GM23338 (cell line): ENCODE results near the gene ELFN1. TPM values are rescaled to one million over a fixed set of nuclear protein-coding genes. Genes with fewer than 3 reads are reported as not detected.

Experiments used
- ATAC-seq: fragments of 200-7000 bp; cut with Tn5 transposase; 3 replicates; pipeline ENCODE4 v1.9.1; 2020
- DNase-seq: peaks from one replicate; pipeline ENCODE4 v3.0.0-alpha.2; 2015; ENCODE audit warnings: low spot score
- H2AFZ ChIP-seq: fragments of 200-600 bp; sonication (generic); 2 replicates; pipeline ENCODE4 v1.8.0; 2016; ENCODE audit warnings: antibody characterized with exemption, mild to moderate bottlenecking, moderate library complexity
- H3F3A ChIP-seq: fragments of 200-600 bp; sonication (generic); replicated peaks from 2 replicates; pipeline ENCODE4 v1.8.0; 2017; ENCODE audit warnings: antibody characterized with exemption, mixed run types, low read depth
- H3K27ac ChIP-seq: fragments of 200-600 bp; sonication (generic); 2 replicates; pipeline ENCODE4 v1.6.1; 2016; ENCODE audit warnings: low read depth
- H3K27me3 ChIP-seq: fragments of 200-600 bp; sonication (generic); 2 replicates; pipeline ENCODE4 v1.8.0; 2016; ENCODE audit warnings: mild to moderate bottlenecking, mixed run types, moderate library complexity; ENCODE audit not compliant: insufficient read depth
- H3K36me3 ChIP-seq: fragments of 200-600 bp; sonication (generic); 2 replicates; pipeline ENCODE4 v1.8.0; 2016; ENCODE audit warnings: mild to moderate bottlenecking; ENCODE audit not compliant: insufficient read depth
- H3K4me1 ChIP-seq: fragments of 200-600 bp; sonication (generic); 2 replicates; pipeline ENCODE4 v1.8.0; 2016; ENCODE audit warnings: mild to moderate bottlenecking, moderate library complexity; ENCODE audit not compliant: insufficient read depth
- H3K4me2 ChIP-seq: fragments of 200-600 bp; sonication (generic); 2 replicates; pipeline ENCODE4 v1.7.1; 2017; ENCODE audit warnings: mixed run types
- H3K4me3 ChIP-seq: fragments of 200-600 bp; sonication (generic); 2 replicates; pipeline ENCODE4 v1.6.1; 2016; ENCODE audit warnings: mixed run types
- H3K79me2 ChIP-seq: fragments of 200-600 bp; sonication (generic); replicated peaks from 2 replicates; pipeline ENCODE4 v1.8.0; 2017; ENCODE audit warnings: mild to moderate bottlenecking; ENCODE audit not compliant: insufficient read depth
- H3K9me2 ChIP-seq: fragments of 200-600 bp; sonication (generic); 2 replicates; pipeline ENCODE4 v1.8.0; 2017; ENCODE audit not compliant: insufficient read depth
- H4K20me1 ChIP-seq: fragments of 200-600 bp; sonication (generic); replicated peaks from 2 replicates; pipeline ENCODE4 v1.8.0; 2017; ENCODE audit warnings: mild to moderate bottlenecking; ENCODE audit not compliant: insufficient read depth
- H3K27ac Mint-ChIP-seq: 2 replicates; pipeline ENCODE4 v1.8.0; 2020; ENCODE audit warnings: inconsistent platforms, mild to moderate bottlenecking, moderate library complexity, mixed read lengths
- H3K27me3 Mint-ChIP-seq: 3 replicates; pipeline ENCODE4 v1.8.0; 2022; ENCODE audit warnings: low read depth, mild to moderate bottlenecking, moderate library complexity, mixed read lengths, inconsistent platforms; ENCODE audit not compliant: insufficient read depth, poor library complexity
- H3K36me3 Mint-ChIP-seq: 3 replicates; pipeline ENCODE4 v1.8.0; 2021; ENCODE audit warnings: low read depth, mild to moderate bottlenecking, inconsistent platforms, moderate library complexity, mixed read lengths
- H3K4me1 Mint-ChIP-seq: 3 replicates; pipeline ENCODE4 v1.8.0; 2020; ENCODE audit warnings: mild to moderate bottlenecking, inconsistent platforms, mixed read lengths
- H3K4me3 Mint-ChIP-seq: 3 replicates; pipeline ENCODE4 v1.8.0; 2021; ENCODE audit warnings: moderate library complexity, mild to moderate bottlenecking, inconsistent platforms, mixed read lengths
- H3K9me3 Mint-ChIP-seq: 3 replicates; pipeline ENCODE4 v1.8.0; 2020; ENCODE audit warnings: moderate library complexity, mild to moderate bottlenecking, inconsistent platforms, mixed read lengths
- ZNF114 ChIP-seq: fragments of 250-450 bp; sonication (Bioruptor Pico); IDR thresholded peaks from 2 replicates; pipeline ENCODE4 v1.5.0; 2020; ENCODE audit warnings: mild to moderate bottlenecking, moderate library complexity
- polyA plus RNA-seq: library from polyadenylated mRNA; unstranded; fragments of >200 nt; fragmentation: Nextera tagmentation; extraction: Ambion mirVana; gene quantifications from 2 replicates; pipeline ENCODE4 v1.2.1, GENCODE V29; 2016
- total RNA-seq: library from RNA; depleted of rRNA; stranded (reverse); fragments of >200 nt; shearing (Covaris generic); gene quantifications from 2 replicates; pipeline ENCODE4 v1.2.3, GENCODE V29; 2014; rRNA removed
- TF ChIP-seq, protein P1 (sequence below): fragments of 250-450 bp; sonication (Bioruptor Pico); IDR thresholded peaks from 2 replicates; pipeline ENCODE4 v1.5.0; 2020; ENCODE audit warnings: mild to moderate bottlenecking, moderate library complexity
- TF ChIP-seq, protein P2 (sequence below), 2 experiments: fragments of 200-600 bp in 1 of 2; sonication (generic) in 1 of 2; conservative IDR thresholded peaks; 2 replicates each; pipeline versions ENCODE4 v1.5.1 to v1.6.1; 2016 to 2017; ENCODE audit warnings: antibody characterized with exemption in 2 of 2, low read depth in 2 of 2, mild to moderate bottlenecking in 2 of 2, moderate library complexity in 1 of 2
- TF ChIP-seq, protein P3 (sequence below): IDR thresholded peaks from 2 replicates; pipeline ENCODE4 v1.6.1; 2016; ENCODE audit warnings: antibody characterized with exemption

ELFN1 gene
- total and polyA plus RNA-seq, 2 experiments from 2014 or later = 0.08 to 3.5 TPM

DNA sequence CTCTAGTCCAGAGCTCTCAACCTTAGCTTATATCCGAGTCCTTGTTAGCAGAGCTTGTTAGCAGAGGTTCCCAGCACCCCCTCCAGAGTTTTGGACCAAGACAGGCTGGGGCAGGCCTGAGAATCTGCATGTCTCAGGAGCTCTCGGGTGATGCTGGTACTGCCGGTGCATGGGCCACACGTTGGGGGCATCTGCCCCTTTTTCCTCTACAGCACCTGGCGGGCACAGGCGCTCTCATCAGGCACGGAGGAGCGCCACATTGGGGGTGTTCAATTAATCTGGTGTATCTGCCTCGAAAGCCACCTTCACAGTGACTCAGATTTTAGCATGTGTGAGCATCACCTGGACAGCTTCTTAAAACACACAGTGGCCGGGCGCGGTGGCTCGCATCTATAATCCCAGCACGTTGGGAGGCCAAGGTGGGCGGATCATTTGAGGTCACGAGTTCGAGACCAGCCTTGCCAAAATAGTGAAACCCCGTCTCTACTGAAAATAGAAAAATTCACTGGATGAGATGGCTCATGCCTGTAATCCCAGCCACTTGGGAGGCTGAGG lies 117.7 kb downstream of the ELFN1 start (continued):
- TF ChIP-seq, protein P1, sequence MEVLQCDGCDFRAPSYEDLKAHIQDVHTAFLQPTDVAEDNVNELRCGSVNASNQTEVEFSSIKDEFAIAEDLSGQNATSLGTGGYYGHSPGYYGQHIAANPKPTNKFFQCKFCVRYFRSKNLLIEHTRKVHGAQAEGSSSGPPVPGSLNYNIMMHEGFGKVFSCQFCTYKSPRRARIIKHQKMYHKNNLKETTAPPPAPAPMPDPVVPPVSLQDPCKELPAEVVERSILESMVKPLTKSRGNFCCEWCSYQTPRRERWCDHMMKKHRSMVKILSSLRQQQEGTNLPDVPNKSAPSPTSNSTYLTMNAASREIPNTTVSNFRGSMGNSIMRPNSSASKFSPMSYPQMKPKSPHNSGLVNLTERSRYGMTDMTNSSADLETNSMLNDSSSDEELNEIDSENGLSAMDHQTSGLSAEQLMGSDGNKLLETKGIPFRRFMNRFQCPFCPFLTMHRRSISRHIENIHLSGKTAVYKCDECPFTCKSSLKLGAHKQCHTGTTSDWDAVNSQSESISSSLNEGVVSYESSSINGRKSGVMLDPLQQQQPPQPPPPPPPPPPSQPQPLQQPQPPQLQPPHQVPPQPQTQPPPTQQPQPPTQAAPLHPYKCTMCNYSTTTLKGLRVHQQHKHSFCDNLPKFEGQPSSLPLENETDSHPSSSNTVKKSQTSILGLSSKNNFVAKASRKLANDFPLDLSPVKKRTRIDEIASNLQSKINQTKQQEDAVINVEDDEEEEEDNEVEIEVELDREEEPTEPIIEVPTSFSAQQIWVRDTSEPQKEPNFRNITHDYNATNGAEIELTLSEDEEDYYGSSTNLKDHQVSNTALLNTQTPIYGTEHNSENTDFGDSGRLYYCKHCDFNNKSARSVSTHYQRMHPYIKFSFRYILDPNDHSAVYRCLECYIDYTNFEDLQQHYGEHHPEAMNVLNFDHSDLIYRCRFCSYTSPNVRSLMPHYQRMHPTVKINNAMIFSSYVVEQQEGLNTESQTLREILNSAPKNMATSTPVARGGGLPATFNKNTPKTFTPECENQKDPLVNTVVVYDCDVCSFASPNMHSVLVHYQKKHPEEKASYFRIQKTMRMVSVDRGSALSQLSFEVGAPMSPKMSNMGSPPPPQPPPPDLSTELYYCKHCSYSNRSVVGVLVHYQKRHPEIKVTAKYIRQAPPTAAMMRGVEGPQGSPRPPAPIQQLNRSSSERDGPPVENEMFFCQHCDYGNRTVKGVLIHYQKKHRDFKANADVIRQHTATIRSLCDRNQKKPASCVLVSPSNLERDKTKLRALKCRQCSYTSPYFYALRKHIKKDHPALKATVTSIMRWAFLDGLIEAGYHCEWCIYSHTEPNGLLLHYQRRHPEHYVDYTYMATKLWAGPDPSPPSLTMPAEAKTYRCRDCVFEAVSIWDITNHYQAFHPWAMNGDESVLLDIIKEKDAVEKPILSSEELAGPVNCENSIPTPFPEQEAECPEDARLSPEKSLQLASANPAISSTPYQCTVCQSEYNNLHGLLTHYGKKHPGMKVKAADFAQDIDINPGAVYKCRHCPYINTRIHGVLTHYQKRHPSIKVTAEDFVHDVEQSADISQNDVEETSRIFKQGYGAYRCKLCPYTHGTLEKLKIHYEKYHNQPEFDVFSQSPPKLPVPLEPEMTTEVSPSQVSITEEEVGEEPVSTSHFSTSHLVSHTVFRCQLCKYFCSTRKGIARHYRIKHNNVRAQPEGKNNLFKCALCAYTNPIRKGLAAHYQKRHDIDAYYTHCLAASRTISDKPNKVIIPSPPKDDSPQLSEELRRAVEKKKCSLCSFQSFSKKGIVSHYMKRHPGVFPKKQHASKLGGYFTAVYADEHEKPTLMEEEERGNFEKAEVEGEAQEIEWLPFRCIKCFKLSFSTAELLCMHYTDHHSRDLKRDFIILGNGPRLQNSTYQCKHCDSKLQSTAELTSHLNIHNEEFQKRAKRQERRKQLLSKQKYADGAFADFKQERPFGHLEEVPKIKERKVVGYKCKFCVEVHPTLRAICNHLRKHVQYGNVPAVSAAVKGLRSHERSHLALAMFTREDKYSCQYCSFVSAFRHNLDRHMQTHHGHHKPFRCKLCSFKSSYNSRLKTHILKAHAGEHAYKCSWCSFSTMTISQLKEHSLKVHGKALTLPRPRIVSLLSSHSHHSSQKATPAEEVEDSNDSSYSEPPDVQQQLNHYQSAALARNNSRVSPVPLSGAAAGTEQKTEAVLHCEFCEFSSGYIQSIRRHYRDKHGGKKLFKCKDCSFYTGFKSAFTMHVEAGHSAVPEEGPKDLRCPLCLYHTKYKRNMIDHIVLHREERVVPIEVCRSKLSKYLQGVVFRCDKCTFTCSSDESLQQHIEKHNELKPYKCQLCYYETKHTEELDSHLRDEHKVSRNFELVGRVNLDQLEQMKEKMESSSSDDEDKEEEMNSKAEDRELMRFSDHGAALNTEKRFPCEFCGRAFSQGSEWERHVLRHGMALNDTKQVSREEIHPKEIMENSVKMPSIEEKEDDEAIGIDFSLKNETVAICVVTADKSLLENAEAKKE (CRISPR knock-in tag) = no peak
- TF ChIP-seq ZNF114 (CRISPR knock-in tag) = no peak

DNA sequence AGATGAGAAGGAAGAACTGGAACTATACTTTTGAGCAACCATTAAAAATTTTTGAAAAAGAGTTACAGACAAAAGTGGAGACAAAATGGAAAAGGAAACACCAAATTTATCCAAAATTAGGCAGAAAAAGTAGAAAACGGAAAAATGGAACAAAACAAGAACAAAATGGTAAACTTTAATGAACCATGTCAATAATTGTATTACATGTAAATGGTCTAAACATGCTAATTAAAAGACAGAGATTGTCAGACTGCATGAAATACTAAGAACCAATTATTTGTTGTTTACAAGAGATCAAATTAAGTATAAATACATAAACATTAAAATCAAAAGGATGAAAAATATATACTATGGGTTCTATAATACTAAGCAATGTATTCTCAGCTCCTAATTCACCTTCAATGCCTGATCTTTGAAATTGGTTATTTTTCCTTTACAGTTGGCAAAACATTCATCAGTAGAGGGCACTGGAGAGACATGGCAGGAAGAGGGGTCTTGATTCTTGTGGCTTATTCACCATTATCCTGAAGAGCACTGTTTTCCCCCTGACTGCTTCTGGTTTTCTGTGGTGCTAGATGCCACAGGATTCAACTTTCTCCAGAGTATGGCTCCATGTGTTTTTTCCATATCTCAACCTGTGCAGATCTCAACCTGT lies 124.9 kb downstream of the ELFN1 start:
- Mint-ChIP-seq H3K27ac (no peak overlapping the region), H3K36me3 (peaks cover 10% of the 10 kb centered on the region; the same call in 2 of the 3 replicates), H3K4me3 (no peak overlapping the region), H3K27me3 (peaks cover 2% of the 10 kb centered on the region), H3K9me3 (peaks cover 46% of the 10 kb centered on the region), H3K4me1 (no peaks in the 10 kb centered on the region)
- Histone ChIP-seq H3K4me3 (no peak overlapping the region), H3K9me2 (no peaks in the 10 kb centered on the region), H3K36me3 (no peaks in the 10 kb centered on the region; the same call in 1 of the 2 replicates), H3K4me2 (no peak overlapping the region), H4K20me1 (no peaks in the 10 kb centered on the region), H3K4me1 (no peaks in the 10 kb centered on the region), H3K27me3 (no peaks in the 10 kb centered on the region), H3K27ac (no peak overlapping the region), H3F3A (no peaks in the 10 kb centered on the region), H2AFZ (no peak overlapping the region), H3K79me2 (no peaks in the 10 kb centered on the region)
- TF ChIP-seq, protein P2, sequence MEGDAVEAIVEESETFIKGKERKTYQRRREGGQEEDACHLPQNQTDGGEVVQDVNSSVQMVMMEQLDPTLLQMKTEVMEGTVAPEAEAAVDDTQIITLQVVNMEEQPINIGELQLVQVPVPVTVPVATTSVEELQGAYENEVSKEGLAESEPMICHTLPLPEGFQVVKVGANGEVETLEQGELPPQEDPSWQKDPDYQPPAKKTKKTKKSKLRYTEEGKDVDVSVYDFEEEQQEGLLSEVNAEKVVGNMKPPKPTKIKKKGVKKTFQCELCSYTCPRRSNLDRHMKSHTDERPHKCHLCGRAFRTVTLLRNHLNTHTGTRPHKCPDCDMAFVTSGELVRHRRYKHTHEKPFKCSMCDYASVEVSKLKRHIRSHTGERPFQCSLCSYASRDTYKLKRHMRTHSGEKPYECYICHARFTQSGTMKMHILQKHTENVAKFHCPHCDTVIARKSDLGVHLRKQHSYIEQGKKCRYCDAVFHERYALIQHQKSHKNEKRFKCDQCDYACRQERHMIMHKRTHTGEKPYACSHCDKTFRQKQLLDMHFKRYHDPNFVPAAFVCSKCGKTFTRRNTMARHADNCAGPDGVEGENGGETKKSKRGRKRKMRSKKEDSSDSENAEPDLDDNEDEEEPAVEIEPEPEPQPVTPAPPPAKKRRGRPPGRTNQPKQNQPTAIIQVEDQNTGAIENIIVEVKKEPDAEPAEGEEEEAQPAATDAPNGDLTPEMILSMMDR (conservative IDR thresholded peaks at IDR 0.05; ENCODE audit: low read depth in 2 of 2) = peak; percentile 37 to 42; a peak in 2 of 4 replicates
- TF ChIP-seq, protein P3, sequence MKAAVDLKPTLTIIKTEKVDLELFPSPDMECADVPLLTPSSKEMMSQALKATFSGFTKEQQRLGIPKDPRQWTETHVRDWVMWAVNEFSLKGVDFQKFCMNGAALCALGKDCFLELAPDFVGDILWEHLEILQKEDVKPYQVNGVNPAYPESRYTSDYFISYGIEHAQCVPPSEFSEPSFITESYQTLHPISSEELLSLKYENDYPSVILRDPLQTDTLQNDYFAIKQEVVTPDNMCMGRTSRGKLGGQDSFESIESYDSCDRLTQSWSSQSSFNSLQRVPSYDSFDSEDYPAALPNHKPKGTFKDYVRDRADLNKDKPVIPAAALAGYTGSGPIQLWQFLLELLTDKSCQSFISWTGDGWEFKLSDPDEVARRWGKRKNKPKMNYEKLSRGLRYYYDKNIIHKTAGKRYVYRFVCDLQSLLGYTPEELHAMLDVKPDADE = no peak
- ATAC-seq (no peak), DNase-seq (no peak)

Other genes starting within 250 kb of the ELFN1 start
- gene MICALL2, start 210.8 kb upstream of the ELFN1 start, total RNA-seq = 11.8 and 13.0 TPM in 2 replicates
- gene MICALL2, start 210.8 kb upstream of the ELFN1 start, polyA plus RNA-seq = 6.3 and 7.0 TPM in 2 replicates
- 81.1 and 111 TPM in 2 replicates for gene INTS1, start 165.9 kb upstream of the ELFN1 start, total RNA-seq
- 31.4 and 35.1 TPM in 2 replicates for gene INTS1, start 165.9 kb upstream of the ELFN1 start, polyA plus RNA-seq
- gene MAFK, start 139.6 kb upstream of the ELFN1 start, total RNA-seq = 14.2 and 19.3 TPM in 2 replicates
- 4.4 and 5.1 TPM in 2 replicates for gene MAFK, start 139.6 kb upstream of the ELFN1 start, polyA plus RNA-seq
- gene TMEM184A, start 114.1 kb upstream of the ELFN1 start, total RNA-seq = 0.04 and 0.66 TPM in 2 replicates
- 0.03 and 0.18 TPM in 2 replicates for gene TMEM184A, start 114.1 kb upstream of the ELFN1 start, polyA plus RNA-seq
- gene PSMG3, start 100.2 kb upstream of the ELFN1 start, total RNA-seq = 28.3 and 32.0 TPM in 2 replicates
- 84.8 and 93.6 TPM in 2 replicates for gene PSMG3, start 100.2 kb upstream of the ELFN1 start, polyA plus RNA-seq